Activated CD4-positive, alpha-beta T cell treated with anti-CD3 and anti-CD28 coated beads, Interleukin-10, Interleukin-2, amounts not matched to agents 100 ng/mL and 50 ng/mL, durations not matched to agents 16 hours and 8 hours (primary cell): ENCODE results near the gene TP73.
A peak's percentile ranks its signal among the peaks of the same experiment; 100 is the strongest.

Source experiments
- DNase-seq: peaks from one replicate; pipeline ENCODE4 v3.0.0-alpha.2; 2020

Gene TP73

GRCh38 chr1:3636080-3636479 is 16.2 kb upstream of the TP73 start:
- no peak for DNase-seq

GRCh38 chr1:3636531-3636930 is 15.8 kb upstream of the TP73 start:
- no peak for DNase-seq

GRCh38 chr1:3638027-3638426 is 14.3 kb upstream of the TP73 start:
- DNase-seq = no peak

GRCh38 chr1:3638676-3639075 is 13.6 kb upstream of the TP73 start:
- DNase-seq = no peak

GRCh38 chr1:3639397-3639911 is 12.9 kb upstream of the TP73 start:
- no peak for DNase-seq

DNA sequence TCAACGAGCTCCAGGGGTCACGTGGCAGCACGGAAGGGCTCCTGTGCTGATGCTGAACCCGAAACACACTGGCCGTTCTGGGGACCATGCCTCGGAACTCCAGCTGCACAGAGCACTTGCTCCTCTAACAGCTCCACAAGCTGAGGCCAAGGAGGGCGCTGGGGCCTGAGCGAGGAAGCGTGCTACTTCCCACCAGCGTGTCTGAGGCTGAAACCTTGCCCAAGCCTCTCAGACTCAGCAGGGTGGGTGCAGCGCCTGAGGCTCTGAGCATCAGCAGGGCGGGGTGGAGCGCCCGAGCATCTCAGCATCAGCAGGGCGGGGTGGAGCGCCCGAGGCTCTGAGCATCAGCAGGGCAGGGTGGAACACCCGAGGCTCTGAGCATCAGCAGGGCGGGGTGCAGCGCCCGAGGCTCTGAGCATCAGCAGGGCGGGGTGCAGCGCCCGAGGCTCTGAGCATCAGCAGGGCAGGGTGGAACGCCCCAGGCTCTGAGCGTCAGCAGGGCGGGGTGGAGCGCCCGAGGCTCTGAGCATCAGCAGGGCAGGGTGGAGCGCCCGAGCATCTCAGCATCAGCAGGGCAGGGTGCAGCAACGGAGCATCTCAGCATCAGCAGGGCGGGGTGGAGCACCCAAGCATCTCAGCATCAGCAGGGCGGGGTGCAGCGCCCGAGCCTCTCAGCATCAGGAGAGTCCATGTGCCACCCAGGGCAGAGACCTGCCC is 12.0 kb upstream of the TP73 start:
- no peak for DNase-seq

- no peak for DNase-seq
Observed at GRCh38 chr1:3641046-3641760, 11.1 kb upstream of the TP73 start.

DNA sequence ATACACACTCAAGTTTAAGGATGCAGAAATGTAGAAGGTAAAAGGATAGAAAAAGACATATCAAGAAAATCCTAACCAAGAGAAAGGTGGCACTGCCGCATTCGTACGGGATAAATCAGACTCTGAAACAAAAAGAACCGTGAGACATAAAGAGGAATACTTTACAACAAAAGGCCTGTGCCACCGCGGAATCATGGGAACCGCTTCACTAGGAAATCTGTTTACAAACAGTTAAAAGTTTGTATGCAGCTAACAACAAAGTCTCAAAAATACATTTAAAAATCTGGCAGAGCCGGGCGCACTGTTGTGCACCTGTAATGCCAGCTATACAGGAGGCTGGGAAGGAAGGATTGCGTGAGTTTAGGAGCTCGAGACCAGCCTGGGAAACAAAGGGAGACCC is 10.5 kb upstream of the TP73 start:
- no peak for DNase-seq

DNA sequence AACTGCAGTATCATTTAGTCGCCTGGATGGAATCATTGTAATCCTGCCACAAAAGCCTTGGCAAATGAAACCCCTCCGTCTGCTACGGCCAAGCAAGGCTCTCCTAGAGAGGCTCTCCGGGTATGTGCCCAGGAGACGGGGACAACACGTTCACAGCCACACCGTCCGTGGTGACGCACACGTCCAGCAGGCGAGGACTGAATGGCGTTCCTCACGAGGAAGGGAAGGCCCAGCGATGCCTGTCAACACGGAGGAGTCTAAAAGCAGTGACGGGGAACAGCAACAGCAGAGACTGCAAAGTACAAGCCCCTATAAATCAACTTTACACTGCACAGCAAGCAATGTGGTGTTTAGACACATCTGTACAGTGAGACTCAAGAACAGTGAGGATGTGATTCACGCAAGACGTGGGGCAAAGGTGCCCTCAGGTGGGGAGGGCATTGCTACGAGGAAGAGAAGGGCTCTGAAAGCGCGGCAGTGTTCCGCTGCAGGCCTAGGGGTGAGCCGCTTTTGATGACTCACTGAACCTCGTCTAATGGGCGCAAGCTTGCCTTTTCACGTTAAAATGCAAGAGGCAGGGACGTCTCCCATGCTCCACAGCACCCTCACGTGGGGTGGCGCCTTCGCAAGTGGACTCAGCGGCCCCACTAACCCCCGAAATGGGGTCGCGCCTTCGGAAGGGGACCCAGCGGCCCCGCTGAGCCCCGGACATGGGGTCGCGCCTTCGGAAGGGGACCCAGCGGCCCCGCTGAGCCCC is 9.2 kb upstream of the TP73 start:
- DNase-seq = no peak

DNA sequence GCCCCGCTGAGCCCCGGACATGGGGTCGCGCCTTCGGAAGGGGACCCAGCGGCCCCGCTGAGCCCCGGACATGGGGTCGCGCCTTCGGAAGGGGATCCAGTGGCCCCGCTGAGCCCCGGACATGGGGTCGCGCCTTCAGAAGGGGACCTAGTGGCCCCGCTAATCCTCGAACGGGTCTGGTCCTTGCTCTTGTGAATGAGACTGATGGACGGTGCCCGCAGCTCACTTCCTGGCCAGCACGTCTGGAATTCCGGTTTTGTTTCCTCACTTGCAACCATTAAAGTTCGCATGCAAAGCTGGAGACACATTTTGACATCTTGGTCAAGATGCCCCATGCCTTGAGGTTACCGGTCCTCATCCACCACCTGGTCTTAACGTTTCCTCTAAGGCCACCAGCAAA is 8.0 kb upstream of the TP73 start:
- DNase-seq = no peak

DNA sequence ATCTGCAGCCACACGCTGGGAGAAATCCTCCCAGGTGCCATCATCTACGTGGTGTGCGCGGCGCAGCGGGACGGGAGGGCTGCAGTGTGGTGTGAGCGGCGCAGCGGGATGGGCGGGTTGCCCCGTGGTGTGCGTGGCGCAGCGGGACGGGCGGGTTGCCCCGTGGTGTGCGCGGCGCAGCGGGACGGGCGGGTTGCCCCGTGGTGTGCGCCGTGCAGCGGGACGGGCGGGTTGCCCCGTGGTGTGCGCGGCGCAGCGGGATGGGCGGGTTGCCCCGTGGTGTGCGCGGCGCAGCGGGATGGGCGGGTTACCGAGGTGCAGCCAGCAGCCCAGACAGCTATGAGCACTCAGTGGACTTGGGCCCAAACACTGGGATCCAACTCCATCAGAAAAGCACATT is 7.1 kb upstream of the TP73 start:
- DNase-seq = no peak

GRCh38 chr1:3645666-3646355 is 6.5 kb upstream of the TP73 start:
- DNase-seq = no peak

GRCh38 chr1:3646596-3646995 is 5.7 kb upstream of the TP73 start:
- DNase-seq = no peak

- DNase-seq = peak; percentile 95
Observed at GRCh38 chr1:3649342-3650247, 2.7 kb upstream of the TP73 start, which contains the start of gene WRAP73. Gene WRAP73, minus strand, starts transcription at chr1:3650103. Its CDS starts 104 bp downstream, at chr1:3649999.

- no peak for DNase-seq
Observed at GRCh38 chr1:3650248-3651025, 1.9 kb upstream of the TP73 start.

- DNase-seq = no peak
Observed at GRCh38 chr1:3651026-3651929, 1.0 kb upstream of the TP73 start.

DNA sequence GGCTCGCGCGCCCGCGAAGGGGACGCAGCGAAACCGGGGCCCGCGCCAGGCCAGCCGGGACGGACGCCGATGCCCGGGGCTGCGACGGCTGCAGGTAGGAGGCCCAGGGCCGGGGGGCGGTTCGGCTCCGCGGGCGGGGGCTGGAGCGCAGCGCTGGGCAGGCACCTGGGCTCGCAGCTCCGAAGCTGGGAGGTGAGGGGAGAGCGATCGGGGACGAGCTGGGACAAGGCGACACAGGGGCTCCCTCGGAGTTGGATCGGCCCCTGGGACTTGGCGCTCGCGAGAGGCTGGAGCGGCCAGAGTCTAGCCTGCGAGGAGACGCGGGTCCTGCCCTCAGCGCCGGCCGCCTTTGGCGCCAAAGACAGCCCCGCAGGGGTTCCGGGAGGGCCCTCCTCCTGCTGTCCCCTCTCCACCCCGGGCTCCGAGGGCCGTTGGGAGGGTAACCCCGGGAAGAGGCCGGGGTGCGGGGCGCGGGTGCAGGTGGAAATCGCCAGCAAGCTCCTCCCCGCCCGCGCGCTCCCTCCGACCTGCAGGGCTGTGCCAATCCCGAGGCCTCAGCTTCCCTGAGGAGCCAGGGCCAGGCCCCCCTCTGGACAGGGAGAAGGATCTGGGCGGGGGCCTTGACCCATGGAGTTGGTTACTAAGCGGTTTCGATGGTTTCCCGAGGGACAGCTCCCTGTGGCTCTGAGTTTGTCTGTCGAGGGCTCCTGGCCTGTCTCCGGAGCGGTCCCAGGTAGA is 401 bp downstream of the TP73 start:
- no peak for DNase-seq

DNA sequence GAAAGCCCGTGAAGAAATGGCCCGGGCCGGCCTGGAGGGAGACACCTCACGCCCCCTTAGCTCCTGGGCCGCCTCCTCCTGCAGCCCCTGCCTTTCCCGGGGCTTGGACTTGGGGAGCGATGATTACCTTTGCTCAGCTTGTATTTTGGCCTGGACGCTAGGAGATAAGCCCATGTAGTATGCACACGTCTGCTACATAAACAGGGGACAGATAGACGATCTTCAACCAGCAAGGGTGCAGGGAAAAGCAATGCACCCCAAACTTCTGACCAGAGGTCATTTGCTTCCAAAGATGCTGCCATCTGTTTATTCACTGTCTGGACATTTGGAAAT is 936 bp downstream of the TP73 start:
- DNase-seq = no peak

DNA sequence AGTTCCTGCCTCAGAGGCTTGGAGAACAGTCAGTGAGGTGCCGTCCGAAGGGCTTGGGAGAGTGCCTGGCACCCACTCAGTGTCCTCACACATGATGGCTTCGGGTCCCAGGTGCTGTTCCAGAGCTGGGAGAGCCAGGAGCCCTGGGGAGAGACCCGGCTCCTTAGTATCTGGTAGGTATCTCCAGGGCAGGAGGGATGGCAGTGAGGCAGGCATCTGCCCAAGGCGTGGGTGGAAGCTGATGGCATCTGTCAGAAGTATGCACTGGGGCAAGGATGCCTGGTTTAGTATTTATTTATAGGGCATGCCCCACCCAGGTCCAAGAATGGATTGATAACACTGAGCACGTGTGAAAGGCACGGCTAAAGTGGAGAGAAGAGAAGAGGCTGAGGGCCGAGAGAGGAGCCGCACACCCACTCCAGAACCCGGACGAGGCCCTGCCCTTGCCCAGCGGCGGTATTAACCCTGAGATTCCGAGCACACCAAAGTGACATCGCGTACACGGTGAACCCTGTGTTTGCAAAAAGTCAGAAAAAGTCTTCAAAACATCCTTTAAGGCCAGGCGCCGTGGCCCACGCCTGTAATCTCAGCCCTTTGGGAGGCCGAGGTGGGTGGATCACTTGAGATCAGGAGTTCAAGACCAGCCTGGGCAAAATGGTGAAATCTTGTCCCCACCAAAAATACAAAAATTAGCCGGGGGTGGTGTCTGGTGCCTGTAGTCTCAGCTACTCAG is 2.4 kb downstream of the TP73 start:
- no peak for DNase-seq
